NCI-H2029 treated with DMSO at 0.1 percent for 48 hours (cell line): ENCODE data around the gene NMT2.

ENCODE experiments used
- DNase-seq: peaks from one replicate; lab custom pipeline; 2025; lab: John Stamatoyannopoulos, UW

The NMT2 gene

GRCh38 chr10:15141136-15142054 lies 27.1 kb downstream of the NMT2 start:
- no peak for DNase-seq

DNA sequence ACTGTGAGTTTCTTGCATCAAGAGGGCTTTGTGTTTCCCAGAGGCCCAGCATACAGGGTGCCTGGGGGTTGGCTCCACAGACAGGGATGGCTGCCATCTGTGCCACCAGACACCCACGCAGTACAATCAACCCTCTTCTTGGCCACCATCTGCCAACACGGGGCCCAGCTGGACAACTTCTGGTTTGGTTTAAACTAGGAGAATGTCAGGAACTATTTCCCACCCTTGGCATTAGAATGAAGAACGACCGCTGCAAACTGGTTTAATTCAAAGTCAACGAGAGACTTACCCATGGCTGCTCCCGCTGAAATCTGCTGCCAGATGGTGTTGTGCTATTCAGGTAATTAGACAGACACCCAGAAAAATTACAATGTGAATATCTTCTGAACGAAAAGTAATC lies 27.8 kb downstream of the NMT2 start:
- no peak for DNase-seq

- no peak for DNase-seq
Measured at GRCh38 chr10:15137636-15138035, 30.9 kb downstream of the NMT2 start.

DNA sequence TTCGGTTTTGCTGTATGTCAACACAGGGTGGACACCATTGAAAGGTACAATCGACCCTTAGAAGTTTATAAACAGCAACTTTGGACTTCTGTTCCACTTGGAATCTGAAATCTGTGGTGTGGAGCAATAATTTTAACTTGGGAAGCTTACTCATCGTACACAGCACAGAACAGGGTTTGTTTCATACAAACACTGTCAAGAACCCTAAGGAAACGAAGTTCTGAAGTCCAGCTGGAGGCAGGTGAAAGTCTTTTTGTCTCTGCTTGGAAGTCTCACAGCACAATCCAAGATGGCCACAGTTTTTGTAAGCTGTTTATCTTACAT lies 31.5 kb downstream of the NMT2 start:
- no peak for DNase-seq

GRCh38 chr10:15136129-15137035 lies 32.1 kb downstream of the NMT2 start:
- DNase-seq: no peak

- DNase-seq: no peak
Measured at GRCh38 chr10:15131330-15131729, 37.2 kb downstream of the NMT2 start.

DNA sequence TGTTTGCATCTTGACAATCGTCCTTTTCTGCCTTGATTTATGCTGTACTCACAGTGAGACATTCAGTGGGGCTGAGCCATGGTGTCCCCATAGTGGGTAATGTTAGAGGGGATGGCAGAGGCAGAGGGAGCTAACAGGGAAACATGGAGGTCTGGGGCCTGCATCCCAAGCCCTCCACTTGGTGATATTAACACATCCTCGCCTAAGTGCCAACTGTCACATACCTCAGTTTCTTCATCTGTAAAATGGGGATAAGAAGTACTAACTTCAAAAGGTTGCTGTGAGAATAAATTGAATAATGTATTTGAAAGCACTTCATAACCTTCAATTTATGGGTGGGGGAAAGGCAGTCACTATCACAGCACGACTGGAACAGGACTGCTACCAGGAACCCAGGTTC lies 43.6 kb downstream of the NMT2 start:
- DNase-seq: no peak

DNA sequence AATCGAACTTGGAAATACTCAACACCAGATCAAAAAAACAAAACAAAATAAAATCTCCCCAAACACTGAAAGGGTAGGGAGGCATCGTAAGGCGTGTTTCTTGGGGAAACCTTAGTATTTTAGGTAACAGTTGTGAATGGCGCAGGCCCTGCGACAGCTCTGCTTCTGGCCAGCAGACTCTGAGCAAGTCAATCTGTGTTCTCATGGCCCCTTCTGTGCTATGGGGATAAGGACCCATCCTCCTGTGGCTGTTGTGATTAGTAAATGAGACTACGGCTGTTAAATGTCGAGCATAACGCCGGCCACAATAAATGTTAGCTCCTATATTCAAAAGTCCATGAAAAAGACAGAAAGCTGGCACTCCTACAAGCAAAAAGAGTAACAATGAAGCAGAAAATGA lies 44.3 kb downstream of the NMT2 start:
- no peak for DNase-seq

DNA sequence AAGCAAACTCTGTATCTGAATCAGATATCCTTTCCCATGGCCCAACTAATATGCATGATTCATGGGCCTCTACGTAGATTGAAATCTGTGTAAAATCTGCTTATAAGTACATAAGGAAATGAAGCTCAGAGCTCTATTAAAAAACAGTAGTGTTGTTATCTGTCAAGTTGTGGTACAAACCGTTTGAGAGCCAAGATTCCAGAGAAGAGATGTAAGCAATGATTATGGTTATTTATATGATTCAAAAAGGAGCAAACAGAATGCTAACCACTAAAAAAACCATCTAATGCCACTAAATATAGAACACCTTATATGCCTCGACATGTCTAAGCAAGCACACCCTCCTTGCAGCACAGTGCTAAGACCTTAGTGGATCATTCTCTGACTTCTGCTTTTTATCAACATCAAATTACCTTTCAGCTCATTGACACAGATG lies 44.7 kb downstream of the NMT2 start:
- no peak for DNase-seq

- no peak for DNase-seq
Measured at GRCh38 chr10:15122477-15123030, 45.9 kb downstream of the NMT2 start.

DNA sequence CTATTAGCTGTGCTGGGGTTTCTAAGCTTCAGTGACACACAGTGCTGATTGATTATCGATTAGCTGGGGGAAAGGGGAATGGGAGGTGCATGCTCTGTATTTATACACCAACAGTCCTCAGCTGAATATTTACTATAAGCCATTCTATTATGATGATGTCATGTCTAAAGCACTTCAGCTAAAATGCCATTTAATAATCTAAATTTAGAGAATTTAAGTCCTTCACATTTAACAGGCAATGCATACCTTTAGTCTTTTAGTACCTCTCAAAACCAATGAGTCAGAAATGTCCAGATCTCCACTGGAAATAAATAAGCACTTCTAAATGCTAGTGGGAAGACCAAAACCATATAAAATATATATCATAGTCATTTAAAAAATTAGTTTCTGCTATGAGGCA lies 46.8 kb downstream of the NMT2 start:
- no peak for DNase-seq

DNA sequence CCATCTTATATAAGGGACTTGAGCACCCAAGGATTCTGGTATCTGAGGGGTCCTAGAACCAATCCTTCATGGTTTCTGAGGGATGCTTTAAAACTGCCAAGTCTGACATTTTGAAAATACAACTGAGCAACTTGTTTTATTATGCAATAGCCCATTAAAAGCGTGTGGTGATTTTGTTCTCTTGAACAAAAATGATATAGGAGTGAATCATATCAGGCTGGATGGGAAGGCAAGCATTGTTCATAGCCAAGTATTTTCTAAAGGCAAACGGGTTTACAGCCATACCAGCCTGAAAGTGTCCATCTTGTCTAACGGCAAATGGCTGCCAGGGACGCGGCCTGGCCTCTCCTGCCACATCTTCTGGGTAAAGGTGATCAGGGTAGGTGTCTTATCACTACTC lies 48.0 kb downstream of the NMT2 start:
- no peak for DNase-seq

GRCh38 chr10:15118615-15119014 lies 49.9 kb downstream of the NMT2 start:
- DNase-seq: no peak

DNA sequence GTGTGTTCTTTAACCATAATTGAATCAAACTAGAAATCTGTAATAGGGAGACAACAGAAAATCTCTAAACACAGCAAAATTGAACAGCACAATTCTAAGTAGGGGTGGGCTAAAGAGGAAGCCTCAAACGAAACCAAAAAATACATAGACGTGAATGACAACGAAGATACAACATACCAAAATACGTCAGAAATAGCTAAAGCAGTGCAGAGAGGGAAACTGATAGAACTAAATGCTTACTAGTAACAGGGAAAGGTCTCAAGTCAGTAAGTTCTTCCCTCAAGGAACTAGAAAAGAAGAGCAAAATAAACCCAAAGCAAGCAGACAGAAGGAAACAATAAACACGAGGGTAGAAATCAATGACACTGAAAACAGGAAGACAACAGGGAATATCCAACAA lies 52.3 kb downstream of the NMT2 start:
- DNase-seq: no peak

DNA sequence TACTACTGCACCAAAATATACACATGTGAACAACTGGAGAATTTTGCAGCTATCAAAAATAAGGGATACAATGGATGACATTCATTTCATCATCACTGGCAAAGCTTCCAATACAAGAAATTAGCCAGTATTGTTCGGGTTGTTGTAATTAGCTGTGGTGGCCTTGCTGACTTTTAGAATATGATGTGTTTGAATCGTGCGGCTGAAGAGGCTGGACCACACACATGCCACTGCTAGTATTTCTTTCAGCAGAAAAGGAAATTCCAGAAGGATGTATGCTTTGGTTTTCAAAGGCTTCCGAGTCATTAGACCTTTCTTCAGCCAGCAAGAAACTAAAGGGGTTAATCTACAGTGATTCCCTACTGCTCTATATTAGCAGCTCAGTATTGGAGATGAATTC lies 54.7 kb downstream of the NMT2 start:
- no peak for DNase-seq

- no peak for DNase-seq
Measured at GRCh38 chr10:15112657-15113056, 55.8 kb downstream of the NMT2 start.

GRCh38 chr10:15106352-15107013 lies 62.0 kb downstream of the NMT2 start:
- DNase-seq: peak; percentile 1

DNA sequence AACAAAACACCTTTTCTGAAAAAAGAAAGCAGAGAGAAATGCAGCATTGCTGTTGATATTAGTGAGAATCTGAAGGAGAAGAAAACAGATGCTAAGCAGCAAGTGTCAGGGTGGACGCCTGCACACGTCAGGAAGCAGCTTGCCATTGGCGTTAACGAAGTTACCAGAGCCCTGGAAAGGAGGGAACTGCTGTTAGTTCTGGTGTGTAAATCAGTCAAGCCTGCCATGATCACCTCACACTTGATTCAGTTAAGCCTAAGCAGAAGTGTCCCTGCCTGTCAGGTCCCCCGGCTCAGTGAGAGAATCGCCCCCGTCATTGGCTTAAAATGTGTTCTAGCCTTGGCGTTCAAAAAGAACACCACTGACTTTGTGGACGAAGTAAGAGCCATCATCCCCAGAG lies 65.0 kb downstream of the NMT2 start:
- no peak for DNase-seq

DNA sequence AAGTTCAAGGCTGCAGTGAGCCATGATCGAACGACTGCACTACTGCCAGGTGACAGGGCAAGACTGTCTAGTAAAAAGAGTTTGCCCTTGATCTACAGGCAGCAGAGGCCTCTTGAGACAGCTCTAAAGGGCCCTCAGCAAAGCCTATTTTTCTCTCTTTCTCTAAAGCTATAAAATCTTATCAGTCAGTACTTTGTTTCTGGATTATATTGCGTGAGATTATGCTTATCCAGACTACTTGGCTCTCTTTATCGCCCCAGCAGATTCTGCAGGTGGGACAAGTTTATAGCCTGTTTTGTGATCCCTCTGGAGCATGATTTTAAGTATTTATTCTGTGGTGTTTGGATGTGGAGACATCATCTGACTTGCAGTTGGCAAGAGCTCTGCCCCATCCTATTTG lies 68.6 kb downstream of the NMT2 start:
- DNase-seq: no peak

DNA sequence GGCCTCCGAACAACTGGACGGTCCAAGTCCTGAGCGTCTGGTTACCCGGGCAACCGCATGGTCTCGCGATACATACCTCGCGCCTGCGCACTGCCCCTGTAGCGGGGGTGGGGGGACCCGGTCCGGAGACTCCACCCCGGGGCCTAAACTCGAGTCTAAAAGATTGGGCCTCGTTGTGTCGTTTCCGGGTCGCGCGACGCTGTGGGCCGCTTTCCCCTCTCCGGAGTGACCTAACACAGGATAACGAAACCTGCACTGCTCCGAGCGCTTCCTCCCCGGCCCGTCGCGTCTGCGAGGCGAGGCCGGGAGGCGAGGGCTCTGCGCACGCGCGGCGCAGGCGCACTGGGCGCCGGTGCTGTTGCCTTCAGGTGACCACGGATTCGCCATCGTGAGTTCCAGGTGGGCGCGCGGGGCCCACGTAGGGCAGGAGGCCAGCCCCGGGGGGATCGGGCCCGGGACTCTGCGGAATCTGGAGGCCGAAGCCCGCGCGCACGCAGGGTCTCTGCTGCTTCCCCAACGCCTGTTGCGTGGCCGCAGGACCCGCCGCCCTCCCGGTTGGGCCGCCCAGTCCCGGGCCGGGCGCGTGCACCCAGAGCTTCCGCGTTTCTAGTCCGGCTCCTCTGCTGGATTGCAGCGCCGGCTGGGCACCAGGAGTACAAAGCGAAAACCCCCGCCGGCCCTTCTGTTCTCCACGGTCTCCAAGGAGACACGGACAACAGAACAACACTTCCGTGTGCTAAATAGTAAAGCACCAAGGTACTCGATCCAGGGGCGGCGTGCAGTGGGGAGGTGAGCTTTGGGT lies 71.3 kb downstream of the NMT2 start, which contains the start of gene RPP38:
TSS of gene RPP38 (plus strand) at position 345 of the 802 bp plus-strand sequence. CDS start 5,960 bp downstream, outside the sequence.
- DNase-seq: peak; percentile 64

DNA sequence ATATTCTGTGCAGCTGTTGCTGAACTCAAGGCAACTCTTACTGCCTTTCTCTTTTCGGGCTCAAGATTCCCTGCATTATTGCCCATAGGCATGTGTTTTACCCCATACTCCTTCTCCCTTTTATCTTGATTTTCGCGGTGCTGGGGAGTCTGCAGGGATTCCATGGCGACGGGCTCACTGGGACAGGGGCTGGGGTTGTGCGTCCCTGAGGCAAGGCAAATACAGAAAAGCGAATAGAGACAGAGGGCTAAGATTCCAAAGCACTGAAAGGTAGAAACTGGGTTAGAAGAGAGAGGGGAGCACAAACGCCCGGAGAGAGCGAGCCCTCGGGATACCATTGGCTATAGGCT lies 71.9 kb downstream of the NMT2 start:
- no peak for DNase-seq
